ENCODE data around the gene ACRBP. TPM values are rescaled to one million over a fixed set of nuclear protein-coding genes. Genes with fewer than 3 reads are reported as not detected.

ACRBP gene
- total RNA-seq, 1 experiment from 2014 or later: 0.54 TPM

- no peaks in the 10 kb centered on the region for H3K9me3 ChIP-seq (ENCODE audit: control insufficient read depth, insufficient read depth, low read depth, low read length)
- no peak for ATAC-seq
- DNase-seq (ENCODE audit: low read depth, low spot score): no peak
- TF ChIP-seq TCF7L2 (IDR thresholded peaks at IDR 0.05; ENCODE audit: low read depth, low read length) (no peak), CTCF (IDR thresholded peaks at IDR 0.05) (no peak), POLR2AphosphoS5 (IDR thresholded peaks at IDR 0.05; ENCODE audit: low read depth, low read length) (no peak), SIN3A (IDR thresholded peaks at IDR 0.05; ENCODE audit: borderline replicate concordance, insufficient read depth, low read depth, low read length) (no peak), REST (IDR thresholded peaks at IDR 0.05; ENCODE audit: insufficient read depth in 1 of 2, low read depth in 2 of 2, low read length in 1 of 2) (no peak)
- H3K4me1 ChIP-seq (ENCODE audit: control insufficient read depth, insufficient read depth, low read length): no peaks in the 10 kb centered on the region
- intact Hi-C loops (cut with micrococcal nuclease; ENCODE audit: unreplicated experiment): no loop called here
- ChIA-PET CTCF (no interaction called here), POLR2A (no interaction called here)
- H3K27me3 ChIP-seq (ENCODE audit: control insufficient read depth, insufficient read depth, low read length): no peaks in the 10 kb centered on the region
- H3K27ac ChIP-seq (ENCODE audit: low read length): no peak overlapping the region
- no TSS peak for BruUV-seq (replicated peaks)
- no peak overlapping the region for H3K4me3 ChIP-seq (ENCODE audit: low read depth in 2 of 2, low read length in 2 of 2)
- in situ Hi-C loops (cut with HindIII; ENCODE audit: low pct_unique_long_range_greater_than_20kb, low sequenced_read_pairs): no loop called here
- peaks cover 27% of the 10 kb centered on the region for H3K36me3 ChIP-seq (ENCODE audit: control insufficient read depth, insufficient read depth, low read length)
These were observed 29.7 kb upstream of the ACRBP start for GRCh38 chr12:6676962-6677361.

- in situ Hi-C loops (cut with HindIII; ENCODE audit: low pct_unique_long_range_greater_than_20kb, low sequenced_read_pairs): no loop called here
These were observed 24.9 kb upstream of the ACRBP start for GRCh38 chr12:6672143-6672542.

More at GRCh38 chr12:6672143-6672542, 24.9 kb upstream of the ACRBP start:
- ATAC-seq (no peak), DNase-seq (ENCODE audit: low read depth, low spot score) (no peak)
- Histone ChIP-seq H3K27me3 (ENCODE audit: control insufficient read depth, insufficient read depth, low read length) (no peaks in the 10 kb centered on the region), H3K27ac (ENCODE audit: low read length) (no peak overlapping the region), H3K9me3 (ENCODE audit: control insufficient read depth, insufficient read depth, low read depth, low read length) (no peaks in the 10 kb centered on the region), H3K36me3 (ENCODE audit: control insufficient read depth, insufficient read depth, low read length) (peaks cover 28% of the 10 kb centered on the region), H3K4me3 (ENCODE audit: low read depth in 2 of 2, low read length in 2 of 2) (no peak overlapping the region), H3K4me1 (ENCODE audit: control insufficient read depth, insufficient read depth, low read length) (no peaks in the 10 kb centered on the region)
- ChIA-PET CTCF (no interaction called here), POLR2A (interaction anchor here (0.5 kb wide), 2 partner anchors 11 to 17 kb away, joined by 5 to 14 read pairs; partner anchors contain the start of gene ZNF384)
- intact Hi-C loops (cut with micrococcal nuclease; ENCODE audit: unreplicated experiment): no loop called here
- no TSS peak for BruUV-seq (replicated peaks)
- TF ChIP-seq CTCF (IDR thresholded peaks at IDR 0.05) (no peak), SIN3A (IDR thresholded peaks at IDR 0.05; ENCODE audit: borderline replicate concordance, insufficient read depth, low read depth, low read length) (no peak), POLR2AphosphoS5 (IDR thresholded peaks at IDR 0.05; ENCODE audit: low read depth, low read length) (no peak), TCF7L2 (IDR thresholded peaks at IDR 0.05; ENCODE audit: low read depth, low read length) (no peak), REST (IDR thresholded peaks at IDR 0.05; ENCODE audit: insufficient read depth in 1 of 2, low read depth in 2 of 2, low read length in 1 of 2) (no peak)

Data from Panc1 (cell line).